ENCODE results near the gene CDHR3. TPM values are rescaled to one million over a fixed set of nuclear protein-coding genes. Genes with fewer than 3 reads are reported as not detected.

CDHR3 gene
- total and polyA plus RNA-seq, 10 of the 15 experiments (the other 5 are each of a cell fraction or from before 2014, with no cell fraction given): 0.06 to 0.11 TPM; not detected in 8

- TF ChIP-seq CBFB (IDR thresholded peaks at IDR 0.05; ENCODE audit: low read depth) (no peak), NR2C1 (IDR thresholded peaks at IDR 0.05) (no peak), HDAC2 (IDR thresholded peaks at IDR 0.05) (no peak), MYB (IDR thresholded peaks at IDR 0.05; ENCODE audit: borderline replicate concordance, low read depth, low read length) (no peak), MYC (IDR thresholded peaks at IDR 0.05; ENCODE audit: insufficient read depth, insufficient read length, insufficient replicate concordance, low read length, severe bottlenecking) (no peak), CTCF (IDR thresholded peaks at IDR 0.05 in 2 of 3, conservative IDR thresholded peaks at IDR 0.05 in 1 of 3; ENCODE audit: control insufficient read depth in 2 of 3, extremely low read depth in 1 of 3, insufficient read depth in 1 of 3, low read depth in 3 of 3, low read length in 3 of 3) (no peak)
These were observed 36.2 kb downstream of the CDHR3 start (continued) for GRCh38 chr7:105999256-105999655.

DNA sequence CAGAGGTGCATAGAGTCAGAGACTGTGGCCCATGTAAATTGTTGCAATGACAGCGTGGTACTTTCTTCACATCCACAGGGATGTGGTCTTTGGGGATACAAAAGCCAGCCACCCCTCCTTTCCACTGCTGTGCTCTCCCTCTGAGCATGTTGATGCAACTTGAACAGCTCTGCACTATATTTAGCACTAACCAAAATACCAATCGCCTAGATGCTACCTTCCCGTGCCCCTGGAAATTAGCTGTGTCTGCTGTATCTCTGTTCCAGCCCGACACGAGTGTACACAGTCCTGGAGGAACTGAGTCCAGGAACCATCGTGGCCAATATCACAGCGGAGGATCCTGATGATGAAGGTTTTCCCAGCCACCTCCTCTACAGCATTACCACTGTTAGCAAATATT is 38.1 kb downstream of the CDHR3 start:
- Histone ChIP-seq H4K20me1 (ENCODE audit: control insufficient read depth, insufficient read depth) (no peaks in the 10 kb centered on the region), H3K36me3 (ENCODE audit: control insufficient read depth in 2 of 2, insufficient read depth in 2 of 2, low read length in 1 of 2) (no peaks in the 10 kb centered on the region), H3K27ac (ENCODE audit: control insufficient read depth, insufficient read depth) (no peak overlapping the region), H2AFZ (ENCODE audit: control insufficient read depth, low read depth, low read length) (no peak overlapping the region), H3K4me2 (ENCODE audit: control insufficient read depth, insufficient read depth) (no peak overlapping the region), H3K9me3 (replicated peaks; ENCODE audit: control insufficient read depth, insufficient read depth, low read length) (no peaks in the 10 kb centered on the region; the same call in 2 of the 3 replicates), H3K9ac (ENCODE audit: control insufficient read depth, insufficient read depth, low read length) (no peak overlapping the region), H3K4me3 (no peak overlapping the region), H3K27me3 (replicated peaks in 1 of 2; ENCODE audit: control insufficient read depth in 2 of 2, insufficient read depth in 2 of 2, low read length in 1 of 2) (peaks cover 0 to 3% of the 10 kb centered on the region in 2 experiments; a peak in 1 of 4 replicates), H3K79me2 (ENCODE audit: control insufficient read depth, insufficient read depth, low read length) (no peaks in the 10 kb centered on the region), H3K4me1 (ENCODE audit: control insufficient read depth, insufficient read depth, low read length) (no peaks in the 10 kb centered on the region)
- TF ChIP-seq ZBED1 (IDR thresholded peaks at IDR 0.05; ENCODE audit: borderline replicate concordance): no peak
- TF ChIP-seq WRNIP1 (IDR thresholded peaks at IDR 0.05; ENCODE audit: borderline replicate concordance, low read depth, low read length): no peak
- TF ChIP-seq POLR2AphosphoS2 (IDR thresholded peaks at IDR 0.05; ENCODE audit: low read depth, low read length): no peak
- TF ChIP-seq EP300 (IDR thresholded peaks at IDR 0.05; ENCODE audit: borderline replicate concordance in 1 of 2, control insufficient read depth in 1 of 2, low read depth in 2 of 2, low read length in 2 of 2): no peak
- TF ChIP-seq JUND (IDR thresholded peaks at IDR 0.05; ENCODE audit: low read depth, low read length): no peak
- no peak for TF ChIP-seq MEF2A (IDR thresholded peaks at IDR 0.05; ENCODE audit: insufficient read depth, low read depth, low read length)
- no peak for TF ChIP-seq CHD2 (IDR thresholded peaks at IDR 0.05; ENCODE audit: borderline replicate concordance, low read depth, low read length)
- DNase-seq (ENCODE audit: low read depth, low spot score) (no peak), FAIRE-seq (no peak), ATAC-seq (no peak)
- ChIA-PET POLR2A (no interaction called here), CTCF (interaction anchor here (0.6 to 1.4 kb wide), 2 partner anchors 240 to 253 kb away, joined by 4 to 5 read pairs; no protein-coding TSS in a partner anchor), RAD21 (ENCODE audit: unreplicated experiment) (interaction anchor here (0.9 kb wide), 1 partner anchor 11 kb away, joined by 3 read pairs; no protein-coding TSS in a partner anchor), SMC1A (ENCODE audit: uncharacterized antibody, unreplicated experiment) (interaction anchor here (2.6 kb wide), 1 partner anchor 240 kb away, joined by 8 read pairs; no protein-coding TSS in a partner anchor)
- WGBS (ENCODE audit: insufficient coverage, insufficient replicate concordance, low lambda C conversion rate, missing lambda C conversion rate): 9% methylated on average over 7 of the region's 7 CpGs
- no TSS peak for BruUV-seq (replicated peaks)
- in situ Hi-C loops (cut with MboI): no loop called here
- intact Hi-C loops (cut with micrococcal nuclease; ENCODE audit: unreplicated experiment): loop anchor here (10.0 kb wide), 1 partner anchor 346 kb away; no protein-coding TSS in a partner anchor

Data from GM12878 (cell line).